Islet of Langerhans (tissue), 1 donor: Measurements from ENCODE around the gene PPBP.
A peak's percentile ranks its signal among the peaks of the same experiment; 100 is the strongest.
"Not testable (repeated sequence)": the region's sequence is repeated elsewhere in the genome, so short reads cannot be mapped to it uniquely, and the experiment has no call there.

Experiments
- FAIRE-seq: peaks from one replicate; lab custom pipeline; 2011; peaks lifted over from hg19 to GRCh38; lab: Jason Lieb, UNC

The PPBP gene

DNA sequence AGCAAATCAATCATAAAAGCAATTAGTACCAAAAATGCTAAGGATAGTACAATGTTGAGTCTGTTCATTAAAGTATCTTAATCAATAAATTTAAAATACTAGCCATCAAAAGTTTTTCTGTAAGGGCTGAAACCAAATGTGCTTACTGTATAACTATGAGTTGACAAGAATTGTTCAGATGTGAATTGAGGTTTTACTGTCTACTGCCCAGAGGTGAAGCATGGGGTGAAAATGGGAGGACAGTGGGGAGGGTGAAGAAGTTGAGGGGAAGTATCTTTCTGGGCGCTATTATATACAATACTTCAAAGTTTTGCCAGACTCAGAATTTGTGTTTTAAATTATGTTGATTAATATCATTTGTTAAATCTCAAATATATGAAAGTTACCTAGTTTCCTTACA lies 4.1 kb upstream of the PPBP start:
- no peak for FAIRE-seq

DNA sequence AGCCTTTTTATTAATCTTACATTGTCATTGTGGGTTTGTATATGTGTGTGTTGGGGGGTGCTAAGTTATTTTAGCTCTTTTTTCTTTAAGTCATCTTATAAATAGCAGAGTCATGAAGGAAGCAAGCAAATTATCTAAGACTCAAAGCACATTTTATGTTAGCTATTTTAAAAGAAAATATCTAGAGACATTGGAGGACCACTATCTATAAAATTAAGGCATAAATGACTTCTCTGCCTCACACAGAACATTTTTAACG lies 3.7 kb upstream of the PPBP start:
- FAIRE-seq = no peak

DNA sequence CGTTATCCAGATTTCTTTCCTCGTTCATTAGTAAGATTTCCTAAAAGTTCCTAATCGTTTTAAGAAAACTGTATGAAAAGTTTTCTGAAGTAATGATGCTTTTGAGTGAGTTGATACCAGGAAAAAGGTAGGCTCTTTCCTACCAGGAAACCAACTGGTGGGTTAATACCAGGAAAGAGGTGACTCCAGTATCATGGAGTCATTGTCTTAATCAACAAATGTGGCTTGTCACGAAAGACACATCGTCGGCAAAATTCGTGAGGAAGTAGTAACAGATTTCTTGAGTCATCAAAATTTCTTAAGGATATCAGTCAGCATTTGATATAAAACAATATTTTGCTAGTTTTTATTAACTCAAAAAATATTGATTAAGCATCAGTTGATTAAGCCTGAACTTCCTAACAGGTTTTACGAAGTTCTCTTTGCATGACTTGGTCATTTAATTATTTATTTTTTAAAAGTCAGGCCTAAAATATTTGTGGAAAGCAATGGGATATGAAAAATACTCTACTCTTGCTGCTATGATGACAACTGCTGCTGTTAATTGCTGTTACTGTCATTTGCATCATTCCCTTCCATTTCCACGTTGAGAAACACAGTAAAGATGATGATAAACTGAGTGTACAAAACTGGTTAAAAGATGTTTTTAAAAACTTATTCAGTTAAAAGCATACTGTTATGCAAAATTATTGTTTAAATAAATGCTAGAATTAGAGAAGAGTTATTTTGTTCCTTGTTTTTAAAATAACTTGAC lies 3.2 kb upstream of the PPBP start:
- no peak for FAIRE-seq

- FAIRE-seq = no peak
Measured at GRCh38 chr4:73989928-73990327, 1.9 kb upstream of the PPBP start.

- FAIRE-seq = no peak
Measured at GRCh38 chr4:73989031-73989430, 1.0 kb upstream of the PPBP start.

GRCh38 chr4:73985528-73985852 lies 2.5 kb downstream of the PPBP start:
- FAIRE-seq = no peak

GRCh38 chr4:73984736-73985527 lies 3.1 kb downstream of the PPBP start:
- FAIRE-seq = no peak

GRCh38 chr4:73981175-73981574 lies 6.8 kb downstream of the PPBP start:
- not testable (repeated sequence) for FAIRE-seq

- FAIRE-seq = no peak
Measured at GRCh38 chr4:73979407-73979957, 8.5 kb downstream of the PPBP start.

- FAIRE-seq = no peak
Measured at GRCh38 chr4:73978886-73979285, 9.1 kb downstream of the PPBP start.

- FAIRE-seq = no peak
Measured at GRCh38 chr4:73976716-73977115, 11.3 kb downstream of the PPBP start.

GRCh38 chr4:73976217-73976616 lies 11.8 kb downstream of the PPBP start:
- no peak for FAIRE-seq

DNA sequence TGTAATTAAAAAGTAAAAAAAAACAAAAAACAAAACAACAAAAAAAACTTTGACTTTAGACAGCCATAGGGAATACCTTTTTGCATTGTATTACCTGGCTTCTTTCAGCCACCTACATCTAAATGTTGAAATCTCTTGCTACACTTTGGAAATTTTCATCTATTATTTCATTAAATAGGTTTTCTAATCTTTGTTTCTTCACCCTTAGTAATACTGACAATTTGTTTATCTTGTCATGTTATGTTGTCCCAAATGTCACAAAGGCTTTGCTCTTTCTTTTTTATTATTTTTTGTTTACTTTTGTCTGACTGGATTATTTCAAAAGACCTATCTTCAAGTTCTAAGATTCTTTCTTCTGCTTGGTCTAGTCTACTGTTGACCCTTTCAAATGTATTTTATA lies 13.6 kb downstream of the PPBP start:
- FAIRE-seq = no peak

- no peak for FAIRE-seq
Measured at GRCh38 chr4:73970945-73971344, 17.0 kb downstream of the PPBP start.

GRCh38 chr4:73970011-73970410 lies 18.0 kb downstream of the PPBP start:
- FAIRE-seq = no peak

DNA sequence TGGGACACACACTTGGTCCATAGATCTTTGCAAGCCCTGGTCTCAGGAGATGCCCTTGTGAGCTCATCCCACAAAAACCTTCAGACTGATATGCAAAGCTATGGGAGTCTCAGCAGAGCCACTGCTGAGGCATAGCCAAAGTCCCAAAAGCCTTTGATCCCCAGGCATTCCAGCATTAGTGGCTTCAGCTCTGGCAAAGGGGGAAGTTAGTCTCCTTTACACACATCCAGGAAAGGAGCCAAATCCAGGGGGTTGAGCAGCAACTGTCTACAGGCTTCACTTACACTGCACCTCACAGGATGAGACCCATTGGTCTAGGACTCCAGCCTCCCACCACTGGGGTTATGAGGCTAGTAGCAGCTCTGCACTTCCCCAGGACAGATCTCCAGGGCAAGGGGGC lies 20.1 kb downstream of the PPBP start:
- FAIRE-seq = no peak

DNA sequence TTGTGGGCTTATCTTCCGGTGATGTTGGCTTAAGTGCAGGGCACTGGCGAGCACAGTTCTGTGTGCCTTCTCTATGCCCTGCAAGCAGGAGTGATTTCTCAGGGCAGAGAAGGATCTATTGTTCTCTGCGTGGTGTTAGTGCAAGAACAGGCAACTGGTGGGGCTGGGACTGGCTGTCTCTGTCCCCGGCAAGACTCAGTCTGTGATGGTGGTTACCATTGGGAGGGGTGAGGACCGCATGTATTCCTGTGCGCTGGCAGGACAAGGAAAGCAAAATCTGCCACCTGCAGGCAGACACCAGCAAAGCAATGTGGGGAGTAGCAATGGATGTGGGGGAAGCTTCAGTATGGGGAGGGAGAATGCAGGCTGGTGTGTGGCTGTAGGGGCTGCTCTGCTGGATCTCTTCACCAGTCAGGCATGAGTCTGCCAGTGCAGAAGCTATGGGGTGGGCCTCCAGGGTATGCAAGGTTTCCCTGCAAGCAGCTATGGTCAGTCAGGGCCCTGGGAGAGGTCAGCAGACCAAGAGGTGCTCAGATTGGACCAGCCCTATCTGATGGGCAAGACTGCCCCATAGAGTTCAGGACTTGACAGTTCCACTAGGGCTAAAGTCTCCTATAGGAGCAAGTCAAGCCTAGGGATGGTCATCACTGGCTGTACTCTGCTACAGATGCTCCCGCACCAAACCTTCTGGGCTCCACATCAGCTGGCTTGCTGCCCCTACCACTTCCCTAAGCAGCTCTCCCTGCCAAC lies 23.0 kb downstream of the PPBP start:
- FAIRE-seq = no peak

DNA sequence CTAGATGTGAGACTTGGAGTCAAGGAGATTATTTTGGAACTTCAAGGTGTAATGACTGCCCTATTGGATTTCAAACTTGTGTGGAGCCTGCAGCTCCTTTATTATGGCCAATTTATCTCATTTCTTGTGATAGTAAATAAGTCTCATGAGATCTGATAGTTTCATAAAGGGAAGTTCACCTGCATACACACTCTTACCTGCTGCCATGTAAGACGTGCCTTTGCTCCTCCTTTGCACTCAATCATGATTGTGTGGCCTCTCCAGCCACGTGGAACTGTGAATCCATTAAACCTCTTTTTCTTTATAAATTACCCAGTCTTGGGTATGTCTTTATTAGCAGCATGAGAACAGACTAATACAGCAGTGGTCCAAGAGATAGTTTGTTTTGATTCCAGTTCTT lies 25.3 kb downstream of the PPBP start:
- no peak for FAIRE-seq

GRCh38 chr4:73959041-73959440 lies 28.9 kb downstream of the PPBP start:
- not testable (repeated sequence) for FAIRE-seq

GRCh38 chr4:73952352-73952751 lies 35.6 kb downstream of the PPBP start:
- FAIRE-seq = no peak

DNA sequence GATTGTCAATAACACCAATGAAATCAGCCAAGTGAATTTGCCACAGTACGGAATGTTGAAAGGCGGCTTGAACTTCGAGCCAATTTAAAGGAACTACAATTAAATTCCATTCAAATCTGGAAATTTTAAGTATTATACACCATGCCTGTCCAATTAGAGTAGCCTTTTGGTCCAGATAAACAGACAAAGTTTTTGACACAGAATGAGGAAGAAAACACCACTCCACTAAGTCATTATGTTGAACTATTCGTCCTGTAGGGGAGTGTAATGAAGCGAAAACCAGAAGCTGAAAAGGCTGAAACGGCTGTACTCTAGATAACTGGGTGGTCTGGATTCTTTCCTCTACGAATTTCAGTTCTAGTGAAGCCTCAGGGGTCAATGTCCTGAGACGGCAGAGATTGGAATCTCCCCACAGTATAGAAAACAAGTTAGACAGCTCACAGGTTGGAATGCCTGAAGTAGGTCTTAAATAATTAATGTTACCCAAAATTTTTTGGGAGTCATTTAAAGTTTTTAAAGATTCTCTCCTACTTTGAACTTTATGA lies 37.5 kb downstream of the PPBP start:
- not testable (repeated sequence) for FAIRE-seq

- FAIRE-seq = peak; percentile 90
Measured at GRCh38 chr4:73948990-73949706, 38.8 kb downstream of the PPBP start.
